Subcutaneous adipose tissue (tissue), 4 donors: Measurements from ENCODE around the gene TFIP11. TPM values are rescaled to one million over a fixed set of nuclear protein-coding genes. Genes with fewer than 3 reads are reported as not detected.

Experiments
- total RNA-seq, 4 donors: library from RNA; depleted of rRNA; stranded (reverse); fragments of >200 nt; gene quantifications; one replicate each; pipeline ENCODE4 v1.1.0, GENCODE V29; 2016
- TF ChIP-seq, protein P1 (sequence below): fragments of 450-650 bp; IDR thresholded peaks from one replicate; pipeline ENCODE4 v1.5.1; 2016; ENCODE audit warnings: low read depth, mild to moderate bottlenecking, control low read depth, antibody characterized with exemption, moderate library complexity

Gene TFIP11
- total RNA-seq, 4 donors from 2014 or later: 15.8 to 41.6 (median 18.7) TPM

GRCh38 chr22:26517429-26517828 lies 5.2 kb upstream of the TFIP11 start:
- TF ChIP-seq, protein P1, sequence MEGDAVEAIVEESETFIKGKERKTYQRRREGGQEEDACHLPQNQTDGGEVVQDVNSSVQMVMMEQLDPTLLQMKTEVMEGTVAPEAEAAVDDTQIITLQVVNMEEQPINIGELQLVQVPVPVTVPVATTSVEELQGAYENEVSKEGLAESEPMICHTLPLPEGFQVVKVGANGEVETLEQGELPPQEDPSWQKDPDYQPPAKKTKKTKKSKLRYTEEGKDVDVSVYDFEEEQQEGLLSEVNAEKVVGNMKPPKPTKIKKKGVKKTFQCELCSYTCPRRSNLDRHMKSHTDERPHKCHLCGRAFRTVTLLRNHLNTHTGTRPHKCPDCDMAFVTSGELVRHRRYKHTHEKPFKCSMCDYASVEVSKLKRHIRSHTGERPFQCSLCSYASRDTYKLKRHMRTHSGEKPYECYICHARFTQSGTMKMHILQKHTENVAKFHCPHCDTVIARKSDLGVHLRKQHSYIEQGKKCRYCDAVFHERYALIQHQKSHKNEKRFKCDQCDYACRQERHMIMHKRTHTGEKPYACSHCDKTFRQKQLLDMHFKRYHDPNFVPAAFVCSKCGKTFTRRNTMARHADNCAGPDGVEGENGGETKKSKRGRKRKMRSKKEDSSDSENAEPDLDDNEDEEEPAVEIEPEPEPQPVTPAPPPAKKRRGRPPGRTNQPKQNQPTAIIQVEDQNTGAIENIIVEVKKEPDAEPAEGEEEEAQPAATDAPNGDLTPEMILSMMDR: no peak

GRCh38 chr22:26516503-26516902 lies 4.2 kb upstream of the TFIP11 start:
- TF ChIP-seq, protein P1: no peak

DNA sequence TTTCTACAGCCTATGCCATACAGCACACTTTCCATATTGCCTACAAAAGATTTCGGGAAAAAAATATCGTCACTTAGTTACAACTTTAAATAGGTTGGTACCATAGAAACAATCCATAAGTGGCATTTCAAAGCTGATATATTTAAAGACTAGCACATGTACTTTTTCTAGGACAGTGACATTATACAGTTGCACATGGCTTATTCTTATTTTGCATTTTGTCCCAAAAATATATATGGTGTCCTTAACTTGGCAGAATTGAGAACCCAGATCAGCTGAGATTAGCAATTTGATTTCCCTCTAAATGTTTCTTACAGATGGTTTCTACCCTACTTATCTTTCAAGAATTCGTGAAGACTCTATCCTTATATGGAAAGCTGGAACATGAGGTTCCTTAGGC lies 3.7 kb upstream of the TFIP11 start:
- TF ChIP-seq, protein P1: no peak

- TF ChIP-seq, protein P1: no peak
Observed at GRCh38 chr22:26514419-26515161, 2.3 kb upstream of the TFIP11 start.

DNA sequence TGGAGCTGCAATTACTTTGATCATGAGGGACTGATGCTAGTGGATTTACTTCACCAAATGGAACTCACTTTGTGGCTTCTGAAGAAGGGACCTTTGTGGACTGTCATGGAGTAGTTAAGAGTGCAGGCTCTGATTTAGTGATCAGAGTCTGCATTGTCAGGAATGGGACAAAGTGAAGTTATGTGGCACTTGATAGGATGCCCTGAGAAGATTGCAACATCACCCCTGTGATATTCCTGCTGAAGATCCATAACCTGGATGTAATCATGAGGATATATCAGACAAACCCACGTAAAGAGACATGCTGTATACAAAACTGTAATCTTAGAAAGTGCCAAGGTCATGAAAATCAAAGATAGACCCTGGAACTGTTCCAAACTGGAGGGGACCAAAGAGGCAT lies 1.6 kb upstream of the TFIP11 start:
- TF ChIP-seq, protein P1: no peak

DNA sequence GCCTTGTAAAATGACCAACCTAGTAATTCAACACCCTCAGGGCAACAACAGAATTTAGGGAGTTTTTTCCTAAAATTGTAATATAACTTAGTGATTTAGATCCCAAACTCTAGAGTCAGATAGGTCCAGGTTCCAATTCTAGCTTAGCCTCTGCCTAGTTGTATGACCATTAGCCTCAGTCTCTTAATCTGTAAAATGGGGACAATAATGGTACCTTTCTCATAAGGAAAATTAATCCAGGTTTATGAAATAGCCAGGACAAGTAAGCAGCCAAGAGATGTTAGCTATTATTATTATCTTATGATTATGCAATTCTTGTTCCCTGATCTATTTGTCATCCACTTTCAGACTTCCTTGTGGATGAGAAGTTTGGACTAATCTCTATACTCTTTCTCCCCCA lies 4.1 kb downstream of the TFIP11 start:
- TF ChIP-seq, protein P1: no peak

GRCh38 chr22:26503758-26504157 lies 8.5 kb downstream of the TFIP11 start:
- TF ChIP-seq, protein P1: no peak
